HG02798 (cell line): ENCODE results near the gene AGTR1.
"Not testable (repeated sequence)": the region's sequence is repeated elsewhere in the genome, so short reads cannot be mapped to it uniquely, and the experiment has no call there.

ENCODE experiments used
- ATAC-seq: cut with Tn5 transposase; IDR thresholded peaks from one replicate; pipeline ENCODE4 v1.9.1; 2021; ENCODE audit warnings: mild to moderate bottlenecking; ENCODE audit not compliant: unreplicated experiment, poor library complexity

The AGTR1 gene

DNA sequence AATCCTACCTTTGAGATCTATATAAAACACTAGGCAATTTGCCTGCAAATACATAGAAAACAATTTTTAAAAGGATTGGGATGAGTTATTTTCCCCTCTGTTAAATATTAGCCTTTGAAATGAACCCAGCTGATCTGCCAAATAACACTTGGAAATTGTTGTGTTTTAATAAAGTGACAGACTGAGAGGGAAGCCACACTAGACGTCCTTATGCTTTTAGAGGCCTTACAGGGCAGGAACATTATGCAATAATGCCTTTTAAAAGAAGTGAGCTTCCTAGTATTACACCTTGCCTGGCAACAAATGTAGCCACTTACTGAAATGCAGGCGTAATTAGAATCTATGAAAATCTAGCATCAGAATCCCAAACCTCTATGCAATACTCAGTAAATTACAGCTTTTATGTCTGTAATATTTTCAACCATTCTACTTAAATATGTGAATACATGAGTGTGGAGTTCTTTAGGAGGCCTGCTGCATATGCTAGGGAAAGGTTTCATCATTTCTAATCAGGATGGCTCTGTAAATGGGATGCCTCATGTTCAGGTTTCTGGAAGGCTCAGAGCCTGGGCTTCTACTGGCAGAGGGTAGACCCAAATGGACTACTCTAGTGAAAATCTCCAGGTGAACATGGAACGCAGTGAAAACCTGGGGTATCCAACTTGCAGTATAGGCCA lies 20.3 kb downstream of the AGTR1 start:
- ATAC-seq: no peak

- ATAC-seq: no peak
Measured at GRCh38 chr3:148718982-148719862, 21.5 kb downstream of the AGTR1 start.

DNA sequence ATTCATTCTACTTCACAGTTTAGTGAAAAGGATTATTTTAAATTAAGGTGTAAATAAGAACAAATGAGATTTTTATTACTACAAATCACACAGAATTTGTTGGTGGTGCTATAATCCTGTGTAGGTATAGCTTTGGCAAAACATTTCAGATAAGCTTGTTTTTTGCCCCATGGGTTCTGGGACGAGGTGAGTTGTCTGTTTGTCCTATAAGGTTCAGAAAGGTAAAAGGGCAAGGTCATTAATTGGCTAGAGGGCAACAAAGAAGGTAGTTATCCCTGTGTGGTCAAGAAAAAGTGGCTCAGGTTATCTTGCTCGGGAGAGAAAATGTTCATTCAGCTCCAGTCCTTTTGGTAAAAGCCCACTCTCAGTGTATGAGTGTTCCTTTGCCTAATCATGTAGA lies 23.2 kb downstream of the AGTR1 start:
- no peak for ATAC-seq

GRCh38 chr3:148723631-148724030 lies 25.9 kb downstream of the AGTR1 start:
- peak; percentile 46 for ATAC-seq

DNA sequence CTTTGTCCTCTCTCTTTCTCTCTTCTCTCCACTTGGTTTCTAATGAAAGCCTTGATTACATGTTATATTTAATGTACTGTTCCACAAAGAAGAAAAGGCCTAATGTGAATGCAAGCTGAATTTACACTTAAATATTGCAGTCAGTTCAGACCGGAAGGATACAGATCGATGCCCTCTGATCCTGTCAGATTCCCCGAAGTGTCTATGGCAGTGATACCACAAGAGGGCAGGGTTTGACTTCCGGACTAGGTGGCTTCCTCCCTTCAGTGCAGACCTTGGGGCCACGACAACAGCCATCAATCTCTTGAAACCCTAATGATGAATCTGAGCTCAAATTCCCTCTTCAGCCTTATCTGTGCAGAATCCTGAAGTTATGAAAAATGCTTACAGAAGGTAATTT lies 29.5 kb downstream of the AGTR1 start:
- ATAC-seq: peak; percentile 82

DNA sequence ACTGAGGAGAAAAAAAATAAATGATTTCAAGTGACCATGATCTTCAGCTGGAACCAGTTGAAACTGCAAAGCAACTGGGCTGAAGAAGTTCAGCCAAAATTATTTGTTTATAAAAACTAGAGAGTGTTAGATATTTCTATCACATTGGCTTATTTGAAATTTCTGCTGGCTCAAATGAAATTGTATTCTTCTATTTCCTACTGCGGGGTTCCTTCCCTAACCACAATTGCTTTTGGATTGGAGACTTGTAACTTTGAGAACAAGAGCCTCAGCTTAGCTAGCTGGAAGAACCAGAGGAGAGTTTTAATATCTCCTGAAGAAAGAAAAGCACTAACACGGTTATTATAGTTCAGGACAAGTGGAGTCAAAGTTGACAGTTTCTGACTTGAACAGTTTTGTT lies 31.1 kb downstream of the AGTR1 start:
- ATAC-seq: no peak

GRCh38 chr3:148729476-148730055 lies 31.9 kb downstream of the AGTR1 start:
- ATAC-seq: no peak

GRCh38 chr3:148730676-148731075 lies 33.0 kb downstream of the AGTR1 start:
- no peak for ATAC-seq

- no peak for ATAC-seq
Measured at GRCh38 chr3:148735597-148735996, 37.9 kb downstream of the AGTR1 start.

- ATAC-seq: no peak
Measured at GRCh38 chr3:148736086-148736485, 38.4 kb downstream of the AGTR1 start.

DNA sequence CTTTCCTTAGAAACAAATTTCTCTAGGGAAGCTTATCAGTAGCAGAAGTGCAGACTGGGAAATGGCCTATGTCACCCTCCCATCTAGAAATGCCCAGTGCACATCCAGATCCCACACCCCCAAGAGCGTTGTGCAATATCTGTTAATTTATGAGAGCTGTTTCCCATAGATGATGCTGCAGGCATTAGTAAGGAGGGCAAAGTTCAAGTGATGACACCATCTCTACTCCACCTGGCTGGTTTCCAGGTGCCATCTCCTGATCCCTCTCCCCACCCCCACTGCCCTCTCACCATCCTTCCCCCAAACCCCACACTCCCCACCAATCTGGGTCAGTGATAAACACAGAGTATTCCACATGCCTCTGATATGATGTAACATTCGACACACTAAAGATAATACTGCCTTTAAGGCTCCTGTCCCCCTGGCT lies 39.4 kb downstream of the AGTR1 start:
- ATAC-seq: no peak

- no peak for ATAC-seq
Measured at GRCh38 chr3:148739720-148740119, 42.0 kb downstream of the AGTR1 start.

DNA sequence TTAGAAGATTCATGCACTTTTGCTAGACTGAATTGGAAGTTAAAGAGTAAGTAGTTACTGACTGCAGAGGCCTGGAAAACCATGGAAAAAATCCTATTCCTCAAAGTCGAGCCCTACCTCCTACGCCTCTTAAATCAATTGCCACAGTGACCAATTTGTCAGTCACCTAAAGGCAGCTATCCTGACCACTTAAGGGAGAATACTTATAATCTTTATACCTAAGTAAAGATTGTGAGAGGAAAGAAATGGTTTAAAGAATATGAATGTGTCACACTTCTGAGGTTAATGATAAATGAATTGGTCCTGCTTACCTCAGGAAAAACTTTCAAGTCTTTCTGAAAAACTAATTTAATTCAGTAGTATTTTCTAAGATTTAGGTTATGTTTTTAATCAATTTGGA lies 42.6 kb downstream of the AGTR1 start:
- no peak for ATAC-seq

GRCh38 chr3:148741219-148741618 lies 43.5 kb downstream of the AGTR1 start:
- no peak for ATAC-seq

DNA sequence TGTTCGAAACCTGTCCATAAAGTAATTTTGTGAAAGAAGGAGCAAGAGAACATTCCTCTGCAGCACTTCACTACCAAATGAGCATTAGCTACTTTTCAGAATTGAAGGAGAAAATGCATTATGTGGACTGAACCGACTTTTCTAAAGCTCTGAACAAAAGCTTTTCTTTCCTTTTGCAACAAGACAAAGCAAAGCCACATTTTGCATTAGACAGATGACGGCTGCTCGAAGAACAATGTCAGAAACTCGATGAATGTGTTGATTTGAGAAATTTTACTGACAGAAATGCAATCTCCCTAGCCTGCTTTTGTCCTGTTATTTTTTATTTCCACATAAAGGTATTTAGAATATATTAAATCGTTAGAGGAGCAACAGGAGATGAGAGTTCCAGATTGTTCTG lies 44.4 kb downstream of the AGTR1 start:
- ATAC-seq: no peak

GRCh38 chr3:148746053-148746452 lies 48.4 kb downstream of the AGTR1 start:
- ATAC-seq: no peak

- no peak for ATAC-seq
Measured at GRCh38 chr3:148748283-148748682, 50.6 kb downstream of the AGTR1 start.

DNA sequence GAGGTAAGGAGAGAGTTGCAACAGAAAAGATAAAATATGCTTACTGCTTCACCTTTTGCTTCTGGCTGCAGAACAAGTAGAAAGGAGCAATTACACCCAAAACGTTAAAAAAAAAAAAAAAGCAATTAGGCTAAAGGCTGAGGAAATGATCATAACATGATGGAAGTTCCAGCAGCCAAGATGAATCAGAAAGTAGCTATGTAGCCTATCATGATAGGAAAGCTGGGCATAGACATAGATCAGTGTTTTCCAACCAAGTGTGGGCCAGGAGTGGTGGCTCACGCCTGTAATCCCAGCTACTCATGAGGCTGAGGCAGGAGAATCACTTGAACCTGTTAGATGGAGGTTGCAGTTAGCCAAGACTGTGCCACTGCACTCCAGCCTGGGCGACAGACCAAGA lies 52.6 kb downstream of the AGTR1 start:
- ATAC-seq: no peak

DNA sequence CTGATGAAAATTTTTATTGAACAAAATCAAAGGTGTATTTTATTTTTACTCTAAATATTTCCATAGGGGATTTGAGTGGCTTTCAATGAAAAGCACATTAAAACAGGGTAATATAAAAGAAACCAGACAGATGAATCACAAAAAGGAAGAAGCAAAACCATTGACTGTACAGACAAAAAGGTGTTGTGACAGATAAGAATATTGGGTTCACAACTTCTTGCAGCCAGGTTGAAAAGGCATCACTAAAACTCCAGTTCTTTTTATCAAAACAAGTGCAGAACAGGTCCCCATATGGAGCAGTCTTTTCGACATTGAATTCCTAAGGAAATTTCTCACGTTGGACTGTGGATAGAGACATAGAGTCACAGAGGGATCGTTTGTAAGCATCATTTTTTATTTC lies 53.8 kb downstream of the AGTR1 start:
- ATAC-seq: no peak

DNA sequence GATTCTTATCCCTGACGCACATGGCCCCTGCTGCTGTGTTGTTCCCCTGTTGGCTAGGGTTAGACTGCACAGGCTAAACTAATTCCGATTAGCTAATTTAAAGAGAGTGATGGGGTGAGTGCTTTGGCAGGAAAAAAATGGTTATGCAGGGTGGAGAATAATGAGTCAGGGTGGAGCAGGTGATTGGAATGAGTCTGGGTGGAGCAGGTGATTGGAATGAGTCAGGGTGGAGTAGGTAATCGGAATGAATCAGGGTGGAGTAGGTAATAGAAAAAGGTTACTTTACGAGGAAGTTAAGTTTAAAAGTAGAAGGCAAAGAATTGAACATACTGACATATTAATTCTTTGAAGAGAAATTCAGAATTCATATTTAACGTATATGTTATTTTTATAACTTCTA lies 55.7 kb downstream of the AGTR1 start:
- ATAC-seq: not testable (repeated sequence)

DNA sequence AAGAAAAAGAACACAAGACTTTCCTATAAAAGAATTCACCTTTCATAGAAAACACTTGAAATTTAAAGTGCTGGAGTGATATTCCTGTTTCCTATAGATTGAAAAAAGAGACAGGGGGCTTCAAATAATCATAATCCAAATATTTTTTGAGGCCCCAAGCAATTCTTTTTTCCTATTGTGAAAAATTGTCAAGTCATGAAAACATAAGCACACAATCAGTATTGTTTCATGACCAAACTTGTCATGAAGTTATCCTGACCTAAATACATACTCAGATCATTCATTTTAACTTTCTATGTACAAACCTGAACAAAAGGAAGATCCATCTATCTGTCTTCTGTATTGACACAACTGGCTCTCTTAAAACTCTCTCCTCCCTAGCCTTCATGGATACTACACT lies 57.9 kb downstream of the AGTR1 start:
- ATAC-seq: no peak
